Stimulated activated CD8-positive, alpha-beta memory T cell treated with anti-CD3 and anti-CD28 coated beads, Interleukin-15, amount 100 ng/mL, for 1 hour (primary cell): ENCODE measurements around the gene HOXC12.

Experiments used
- DNase-seq: peaks from one replicate; pipeline ENCODE4 v3.0.0-alpha.2; 2020; ENCODE audit warnings: low read depth

Gene HOXC12

GRCh38 chr12:53984901-53985691 is 30.4 kb downstream of the HOXC12 start, which contains the start of gene HOXC10:
TSS of gene HOXC10 (plus strand) at chr12:53985146. CDS start at chr12:53985260, 114 bp downstream.
- DNase-seq = peak; percentile 54

- DNase-seq = no peak
These were observed 30.9 kb downstream of the HOXC12 start for GRCh38 chr12:53985692-53985993.

DNA sequence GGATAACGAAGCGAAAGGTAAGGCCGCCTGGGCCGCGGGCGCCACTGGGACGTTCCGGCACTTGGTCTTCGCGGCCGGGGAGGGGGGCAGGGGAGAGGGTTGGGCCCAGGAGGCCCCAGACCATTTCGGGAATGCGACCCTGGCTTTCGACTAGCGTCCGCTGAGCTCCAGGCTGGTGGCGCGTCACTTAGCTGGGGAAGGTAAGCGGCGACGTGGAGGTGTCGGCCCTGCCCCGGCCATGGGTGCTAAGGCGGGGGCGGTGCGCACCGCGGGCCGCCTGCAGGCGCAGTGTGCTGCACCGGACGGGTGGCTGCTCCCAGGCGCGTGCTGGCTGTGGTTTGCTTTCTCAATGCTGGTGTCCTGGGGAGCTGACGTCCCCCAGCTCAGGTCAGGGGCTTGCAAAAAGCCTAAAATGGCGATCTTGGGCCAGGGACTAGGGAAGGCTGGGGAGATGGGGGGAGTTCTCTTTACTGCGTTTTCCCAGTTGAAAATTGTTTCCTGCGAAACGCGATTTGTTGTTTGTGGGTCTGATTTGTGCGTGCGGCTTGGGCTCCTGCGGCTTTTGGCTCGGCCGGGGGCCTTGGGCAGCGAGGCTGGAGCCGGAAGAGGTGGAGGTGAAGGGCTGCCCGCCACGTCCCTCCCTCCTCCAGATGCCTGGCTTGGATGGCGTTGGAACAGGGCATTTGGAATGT is 31.4 kb downstream of the HOXC12 start:
- no peak for DNase-seq

GRCh38 chr12:53986686-53987483 is 32.2 kb downstream of the HOXC12 start:
- no peak for DNase-seq

DNA sequence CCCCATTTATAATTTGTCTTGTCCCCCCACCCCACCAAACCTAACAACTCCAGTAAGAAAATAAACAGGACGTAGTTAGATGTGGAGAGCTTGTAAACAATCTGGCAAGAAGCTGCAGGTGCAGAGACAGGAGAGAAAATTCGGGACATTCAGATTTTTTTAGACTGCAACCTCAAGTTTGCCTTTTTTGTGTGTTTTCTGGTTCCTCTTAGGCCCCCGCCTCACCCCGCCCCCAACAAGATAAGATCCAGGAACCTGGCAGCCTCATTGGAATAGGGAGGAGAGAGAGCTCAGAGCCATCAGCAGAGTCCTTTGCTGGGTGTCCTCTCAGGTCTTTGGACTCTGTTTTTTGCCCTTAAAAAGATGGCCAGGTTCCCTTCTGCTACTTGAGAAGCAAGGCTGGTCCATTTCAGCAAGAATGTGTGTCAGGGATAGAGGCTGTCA is 33.1 kb downstream of the HOXC12 start:
- no peak for DNase-seq

- no peak for DNase-seq
These were observed 34.0 kb downstream of the HOXC12 start for GRCh38 chr12:53988541-53989226.

GRCh38 chr12:53989227-53990113 is 34.8 kb downstream of the HOXC12 start:
- no peak for DNase-seq

DNA sequence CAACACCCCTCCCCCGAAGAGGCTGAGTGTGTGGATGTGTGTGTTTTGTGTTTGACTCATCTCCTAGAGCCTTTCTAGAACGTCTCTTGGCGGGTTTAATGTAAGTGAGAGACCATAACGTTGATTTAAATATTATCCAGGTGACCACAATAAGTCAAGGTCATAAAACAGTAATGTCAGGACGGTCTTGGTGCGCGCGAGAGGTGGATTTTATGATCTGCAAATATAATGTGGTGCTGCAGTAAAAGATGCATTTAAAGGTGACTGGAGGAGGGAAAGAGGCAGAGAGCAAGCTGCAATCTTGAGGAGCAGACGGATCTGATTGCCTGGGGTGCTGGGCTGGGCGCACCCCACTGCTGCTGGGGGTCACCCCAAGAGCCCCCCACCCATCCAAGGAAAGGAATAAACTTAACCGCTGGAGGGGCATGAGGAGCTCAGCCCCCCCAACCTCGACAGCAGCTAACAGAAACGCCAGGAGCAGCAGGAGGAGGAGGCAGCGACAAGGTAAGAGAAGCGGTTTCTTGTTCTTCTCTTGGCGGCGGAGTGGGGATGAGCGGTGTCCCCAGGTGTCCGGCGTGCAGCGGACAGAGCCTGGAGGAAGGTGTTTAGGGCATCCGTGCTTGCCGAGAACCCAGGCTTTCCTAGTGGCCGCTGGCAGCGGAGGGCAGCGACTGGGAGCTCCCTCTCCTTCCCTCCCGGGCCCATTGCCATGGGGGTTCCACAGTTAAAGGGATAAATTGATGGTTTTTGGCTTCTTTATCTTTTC is 35.8 kb downstream of the HOXC12 start:
- no peak for DNase-seq

DNA sequence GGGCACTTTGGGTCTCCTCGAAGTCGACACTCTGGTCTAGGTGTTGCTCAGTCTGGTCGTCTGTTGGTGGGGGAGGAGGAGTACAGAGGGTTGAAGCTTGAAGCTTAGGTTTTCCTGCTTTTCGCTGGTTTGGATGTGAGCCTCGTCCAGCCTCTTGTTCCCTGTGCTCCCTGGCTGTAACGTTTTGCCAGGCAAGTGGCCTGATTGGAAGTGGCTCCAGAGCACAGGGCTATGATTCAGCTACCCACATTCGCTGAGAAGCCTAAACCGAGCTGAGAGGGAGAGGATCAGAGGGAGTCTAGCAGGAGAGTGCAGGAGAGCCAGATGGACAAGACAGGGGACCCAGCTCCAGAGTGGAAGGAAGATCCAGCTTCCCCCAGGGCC is 36.4 kb downstream of the HOXC12 start:
- no peak for DNase-seq

DNA sequence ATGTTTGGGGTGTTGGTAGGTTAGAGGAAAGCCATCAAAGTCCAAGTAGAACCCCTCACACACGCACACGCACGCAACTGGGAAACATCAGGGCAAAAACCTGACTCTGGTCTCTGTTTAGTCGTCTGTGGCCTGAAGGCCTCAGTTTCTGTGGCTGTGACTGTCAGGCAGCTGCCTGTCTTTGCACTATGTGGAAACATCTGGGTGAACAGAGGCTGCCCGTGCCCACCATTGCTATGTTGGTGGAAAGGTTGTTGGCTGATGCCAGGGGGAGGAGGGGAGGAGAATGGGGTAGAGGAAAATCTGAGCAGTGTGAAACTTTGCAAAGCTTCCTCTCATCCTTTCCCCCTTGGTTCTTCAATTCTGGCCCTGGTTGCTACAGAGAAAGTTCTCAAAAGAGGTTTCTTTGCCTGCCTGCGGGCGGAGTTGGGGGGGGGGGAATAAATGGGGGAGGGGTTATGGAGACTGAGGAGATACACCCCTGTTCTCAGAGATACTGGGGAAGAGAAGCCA is 37.7 kb downstream of the HOXC12 start:
- no peak for DNase-seq

DNA sequence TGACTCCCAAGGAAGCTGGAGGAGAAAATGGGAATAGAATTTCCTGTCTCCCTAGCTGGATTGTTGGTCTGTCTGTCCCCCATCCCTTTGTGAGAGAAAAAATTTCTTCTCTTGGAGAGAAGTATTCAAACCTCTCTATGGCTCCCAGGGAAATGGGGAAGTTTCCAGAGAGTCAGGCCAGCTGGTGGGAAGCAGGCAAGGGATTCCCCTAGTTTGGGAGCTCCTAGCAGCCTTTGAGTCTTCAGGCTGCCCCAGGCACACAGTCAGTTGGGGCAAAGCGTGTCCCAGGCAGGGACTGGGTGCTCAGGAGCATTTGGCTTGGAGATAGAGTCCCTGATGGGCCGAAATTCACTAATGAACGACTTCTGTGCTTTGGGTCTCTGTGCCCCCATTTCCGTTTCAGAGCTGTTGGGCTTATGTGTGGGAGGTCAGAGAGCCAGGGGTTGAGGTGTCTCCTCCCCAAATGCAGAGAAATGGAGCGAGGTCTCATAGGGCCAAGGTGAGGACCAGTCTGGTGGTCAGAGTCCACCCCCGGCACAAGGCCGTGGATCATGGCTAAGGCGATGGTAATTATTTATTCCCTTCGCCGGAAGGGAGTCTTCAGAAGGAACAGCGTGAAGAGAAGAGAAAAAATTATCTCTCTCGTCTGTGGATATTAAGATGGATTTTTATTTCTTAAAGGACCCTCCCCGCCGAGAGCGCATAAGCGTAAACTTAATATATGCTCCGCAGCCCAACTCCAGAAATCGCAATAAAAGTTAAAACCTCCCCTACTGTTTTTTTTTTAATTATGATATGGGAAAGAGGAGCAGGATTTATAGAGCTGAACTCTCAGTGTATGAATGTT is 38.7 kb downstream of the HOXC12 start:
- DNase-seq = no peak

DNA sequence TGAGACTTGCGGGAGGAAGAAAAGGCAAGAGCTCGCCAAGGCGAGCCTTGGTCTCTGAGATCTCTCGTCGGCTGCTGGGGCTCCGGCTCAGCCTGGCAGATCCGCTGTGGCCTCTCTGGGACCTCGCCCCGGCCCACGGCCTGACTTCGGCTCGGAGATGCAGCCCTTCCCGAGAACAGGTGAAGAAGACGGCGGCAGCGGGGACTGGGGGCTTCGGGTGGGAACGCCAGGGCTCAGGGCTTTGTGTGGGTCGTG is 39.2 kb downstream of the HOXC12 start:
- no peak for DNase-seq

DNA sequence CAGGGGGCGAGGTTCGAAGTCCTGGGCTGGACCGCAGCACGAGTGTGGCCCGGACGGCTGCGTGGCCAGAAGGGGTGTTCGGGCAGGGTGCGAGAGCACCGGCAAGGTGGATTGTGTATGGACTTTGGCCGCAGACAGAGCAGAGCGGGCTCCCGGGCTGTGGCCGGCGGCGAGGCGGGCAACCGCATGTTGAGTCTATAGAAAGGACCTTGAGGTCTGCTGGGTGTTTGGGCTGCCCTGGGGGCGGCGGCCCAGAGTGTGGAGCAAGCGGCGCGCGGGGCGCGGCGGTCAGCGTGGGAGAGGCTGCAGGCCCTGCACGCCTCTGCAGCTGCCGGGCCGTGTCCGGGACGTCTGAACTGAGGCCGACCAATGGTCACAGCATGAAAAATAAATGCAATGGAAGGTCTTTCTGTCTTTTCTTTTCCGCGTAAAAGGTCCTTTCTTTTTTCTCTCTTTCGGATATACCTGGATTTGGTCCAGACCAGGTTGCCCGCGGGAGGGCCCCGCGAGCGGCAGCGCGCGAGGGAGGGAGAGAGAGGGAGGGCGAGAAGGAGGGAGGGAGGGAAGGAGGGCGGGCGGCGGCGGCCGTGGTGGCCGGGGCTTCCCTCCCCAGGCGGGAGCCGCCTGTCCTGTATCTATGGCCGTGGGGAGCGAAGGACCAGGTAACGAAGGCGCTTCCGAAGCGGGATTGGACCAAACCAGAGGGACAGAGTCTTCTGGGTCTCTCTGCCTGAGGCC is 39.7 kb downstream of the HOXC12 start:
- no peak for DNase-seq

DNA sequence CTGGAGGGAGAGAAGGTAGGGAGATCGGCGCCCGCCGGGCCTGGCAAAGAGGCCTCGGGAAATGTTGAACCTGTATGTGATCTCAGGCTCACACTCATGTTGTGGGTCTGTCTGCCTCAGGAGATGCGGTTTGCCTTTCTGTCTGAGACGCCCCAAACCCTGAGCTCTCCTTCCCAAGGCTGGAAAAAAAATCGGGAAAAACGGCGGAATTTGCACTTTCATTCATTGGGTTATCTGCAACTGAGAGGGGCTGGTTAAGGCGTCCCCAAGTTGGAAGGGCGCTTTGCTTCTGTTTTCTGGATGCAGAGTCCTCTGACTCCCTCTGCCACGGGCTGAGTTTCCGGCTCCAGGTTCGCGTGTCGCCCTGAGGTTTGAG is 40.3 kb downstream of the HOXC12 start:
- DNase-seq = no peak

GRCh38 chr12:53995378-53996239 is 40.9 kb downstream of the HOXC12 start:
- no peak for DNase-seq

DNA sequence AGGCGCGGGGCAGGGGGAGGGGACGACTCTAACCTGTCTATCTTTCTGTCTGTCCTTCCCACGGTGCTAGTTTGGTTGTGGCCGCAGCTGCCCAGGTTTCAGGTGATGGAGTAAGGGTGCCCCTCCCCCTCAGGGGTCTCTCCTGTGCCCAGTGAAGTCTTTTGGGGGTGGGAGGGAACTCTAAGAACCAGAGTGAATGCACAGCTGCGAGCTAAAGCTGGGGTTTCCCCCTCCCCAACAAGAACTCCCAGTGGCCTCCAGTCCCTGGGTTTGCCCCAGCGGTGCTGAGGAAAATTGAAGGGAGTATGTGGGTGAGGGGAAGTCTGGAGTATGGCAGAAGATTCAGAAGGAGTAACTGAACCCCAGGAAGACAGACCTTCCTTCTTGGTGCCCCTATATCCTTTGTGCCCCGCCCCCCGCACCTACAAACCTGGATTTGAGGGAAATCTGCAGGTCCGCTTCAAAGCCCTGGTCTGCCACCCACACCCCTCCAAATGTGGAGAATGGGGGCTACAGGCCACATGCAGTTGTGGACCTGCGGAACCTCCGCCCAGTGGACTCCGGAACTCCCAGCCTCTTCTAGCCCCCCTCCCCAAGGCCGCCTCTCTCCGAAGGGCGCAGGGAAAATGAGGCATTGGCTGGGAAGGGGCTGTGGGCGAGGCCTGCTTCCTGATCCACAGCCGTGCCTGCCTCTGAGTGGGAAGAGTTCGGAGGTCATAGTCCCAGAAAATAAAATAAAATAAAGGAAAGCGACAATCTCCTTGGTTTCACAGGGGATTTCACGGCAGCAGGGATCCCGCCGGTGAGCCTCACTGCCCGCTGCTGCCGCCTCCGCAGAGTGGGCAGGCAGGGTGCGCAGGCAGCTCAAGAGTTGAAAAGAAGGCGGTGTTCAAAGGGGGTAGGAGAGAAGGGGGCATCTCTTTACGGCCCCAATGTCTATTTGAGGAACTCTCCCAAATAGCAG is 41.8 kb downstream of the HOXC12 start:
- DNase-seq = no peak
